MV-4-11 (cell line): Measurements from ENCODE around the gene PLD1.

Experiments
- DNase-seq: peaks from one replicate; lab custom pipeline; 2025; lab: John Stamatoyannopoulos, UW

PLD1 gene

DNA sequence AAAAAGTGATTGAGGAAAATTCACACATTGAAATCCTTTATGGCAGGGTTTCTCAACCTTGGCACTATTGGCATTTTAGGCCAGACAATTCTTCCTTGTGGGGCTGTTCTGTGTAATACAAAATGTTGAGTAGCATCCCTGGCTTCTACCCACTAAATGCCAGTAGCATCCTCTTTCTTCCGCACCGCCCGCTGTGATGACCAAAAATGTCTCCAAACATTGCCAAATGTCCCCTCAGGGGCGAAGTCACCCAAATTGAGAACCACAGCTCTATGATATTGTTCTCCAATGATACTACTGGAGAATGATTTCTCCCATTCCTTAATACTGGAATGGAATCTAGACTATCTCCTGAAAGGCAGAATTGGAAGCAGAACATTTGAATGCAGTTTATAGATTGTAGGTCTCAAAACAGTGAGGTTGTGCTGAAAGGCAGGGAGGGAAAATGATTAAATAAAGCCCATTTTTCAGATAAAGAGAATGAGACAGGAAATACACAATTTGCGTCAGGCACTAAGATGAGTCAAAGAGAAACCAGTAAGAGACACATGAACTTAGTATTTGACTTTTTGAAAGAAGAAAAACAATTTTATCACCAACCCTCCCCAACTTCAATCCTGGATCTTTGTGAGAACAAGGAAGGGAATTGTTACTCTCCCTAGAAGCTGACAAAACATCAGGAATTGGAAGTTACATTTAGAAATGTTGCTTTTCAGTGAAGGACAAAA lies 248.5 kb downstream of the PLD1 start:
- no peak for DNase-seq

DNA sequence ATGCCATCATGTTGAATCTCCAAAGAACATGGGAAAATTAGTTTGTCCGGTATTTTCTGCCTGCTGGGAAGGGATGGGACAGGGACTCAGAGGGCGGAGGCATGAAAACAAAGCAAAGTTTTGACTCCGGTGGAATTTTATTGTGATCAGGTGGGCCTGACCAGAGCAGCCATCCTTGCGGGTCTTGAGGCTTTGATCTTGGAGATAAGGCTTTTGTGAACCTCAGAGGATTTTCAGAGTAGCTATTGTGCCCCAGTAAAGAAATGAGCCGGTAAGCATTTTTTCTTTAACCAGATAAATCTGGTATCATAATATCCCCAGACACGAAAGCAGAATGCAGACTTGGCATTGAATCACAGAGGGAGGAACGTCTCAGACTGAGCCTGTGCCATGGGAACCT lies 250.7 kb downstream of the PLD1 start:
- DNase-seq = no peak

DNA sequence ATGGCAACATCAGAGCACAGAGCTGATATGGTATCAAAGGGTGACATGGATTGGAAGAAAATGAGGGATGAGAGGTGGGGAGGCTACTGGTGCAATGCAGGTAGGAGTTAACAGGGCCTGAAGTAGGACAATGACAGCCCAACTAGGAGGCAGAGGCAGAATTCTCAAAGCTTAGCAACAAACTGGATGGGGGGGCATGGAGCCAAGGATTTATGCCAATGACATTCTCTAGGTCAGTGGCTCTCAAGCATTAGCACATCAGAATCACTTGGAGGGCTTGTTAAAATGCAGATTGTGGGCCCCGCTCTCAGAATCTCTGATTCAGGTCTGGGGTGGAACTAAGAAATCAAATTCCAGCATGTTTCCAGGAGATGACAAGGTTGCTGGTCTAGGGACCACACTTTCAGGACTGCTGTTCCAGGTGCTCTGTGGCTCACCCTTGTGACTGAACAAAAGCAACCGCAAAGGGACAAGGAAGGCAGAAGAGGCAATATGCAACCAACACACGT lies 252.0 kb downstream of the PLD1 start:
- no peak for DNase-seq

DNA sequence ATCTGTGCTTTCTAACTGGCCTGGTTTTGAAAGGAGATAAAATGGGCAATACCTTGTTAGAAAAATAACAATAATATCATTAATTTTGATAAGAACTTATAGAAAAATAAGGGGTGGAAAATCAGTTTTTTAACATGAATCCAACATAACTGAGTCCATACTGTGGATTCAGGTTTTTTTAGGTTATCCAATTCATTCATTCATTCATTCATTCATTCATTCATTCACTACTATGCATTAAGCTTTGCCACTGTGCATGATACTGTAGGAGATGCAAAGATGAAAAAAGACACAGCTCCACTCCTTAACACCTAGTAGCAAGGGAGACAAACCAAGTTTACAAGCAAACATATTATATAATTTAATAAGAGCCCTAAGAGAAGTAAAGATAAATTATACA lies 253.1 kb downstream of the PLD1 start:
- DNase-seq = no peak

DNA sequence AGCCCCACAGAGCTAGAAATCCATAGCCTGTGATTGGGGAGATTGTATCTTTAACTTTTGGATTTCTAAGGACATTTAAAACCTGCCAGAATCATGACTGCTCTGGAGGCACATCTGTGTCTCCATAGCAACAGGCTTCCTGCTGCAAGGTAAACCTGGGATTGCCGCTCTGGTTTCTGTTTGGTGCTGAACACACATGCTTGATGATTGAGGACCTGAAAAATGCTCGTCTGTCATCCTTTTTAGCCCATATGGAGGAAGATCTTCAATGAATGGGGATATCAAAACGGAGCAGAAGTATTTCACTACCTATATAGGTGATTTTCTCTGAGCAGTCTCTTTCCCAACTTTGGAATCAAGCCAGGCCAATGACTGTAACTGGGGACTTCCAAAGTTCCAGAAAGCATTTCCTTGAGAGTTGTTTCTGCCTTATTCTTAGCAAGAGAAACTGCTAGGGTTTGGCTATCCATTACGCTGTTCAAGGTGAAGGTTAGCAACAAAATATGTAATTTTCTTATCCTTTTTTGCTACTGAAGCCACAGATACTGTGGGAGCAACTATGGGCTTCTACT lies 253.6 kb downstream of the PLD1 start:
- DNase-seq = no peak

DNA sequence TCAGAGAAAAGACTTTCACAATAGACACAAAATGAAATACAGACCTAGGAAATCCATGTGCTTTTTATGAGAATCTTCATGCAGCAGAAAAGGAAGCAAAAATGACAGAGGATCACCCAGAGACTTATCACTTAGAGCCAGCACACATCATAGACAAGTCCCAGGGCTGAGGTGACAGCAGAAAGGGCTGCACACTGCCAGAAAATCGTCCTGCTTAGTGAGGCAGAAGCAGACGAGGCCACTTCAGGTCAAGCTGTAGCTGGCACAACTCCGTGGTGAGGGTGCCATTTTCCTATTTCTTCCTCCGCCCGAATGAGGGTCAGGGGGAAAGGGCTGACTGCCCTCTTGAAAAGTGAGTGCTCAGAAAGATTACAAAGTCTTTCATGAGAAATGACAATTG lies 254.1 kb downstream of the PLD1 start:
- no peak for DNase-seq

DNA sequence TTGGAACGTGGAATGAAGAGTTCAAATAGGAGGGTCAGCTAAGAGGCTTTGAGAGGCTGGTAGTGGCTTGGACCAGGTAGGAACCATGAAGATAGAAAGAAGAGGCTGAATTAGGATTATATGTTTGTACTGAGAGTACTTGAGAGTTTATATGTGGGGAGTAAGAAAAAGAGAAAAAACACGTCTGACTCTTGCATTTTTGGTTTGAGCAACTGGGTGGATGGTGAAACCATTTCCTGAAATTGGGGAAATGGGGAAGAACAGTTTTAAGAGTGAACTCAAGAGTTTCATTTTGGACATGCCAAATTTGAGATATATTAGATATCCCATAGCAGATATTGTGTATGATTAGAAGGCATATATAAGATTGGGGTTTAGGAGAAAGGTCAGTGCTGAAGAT lies 257.2 kb downstream of the PLD1 start:
- peak; percentile 83 for DNase-seq

DNA sequence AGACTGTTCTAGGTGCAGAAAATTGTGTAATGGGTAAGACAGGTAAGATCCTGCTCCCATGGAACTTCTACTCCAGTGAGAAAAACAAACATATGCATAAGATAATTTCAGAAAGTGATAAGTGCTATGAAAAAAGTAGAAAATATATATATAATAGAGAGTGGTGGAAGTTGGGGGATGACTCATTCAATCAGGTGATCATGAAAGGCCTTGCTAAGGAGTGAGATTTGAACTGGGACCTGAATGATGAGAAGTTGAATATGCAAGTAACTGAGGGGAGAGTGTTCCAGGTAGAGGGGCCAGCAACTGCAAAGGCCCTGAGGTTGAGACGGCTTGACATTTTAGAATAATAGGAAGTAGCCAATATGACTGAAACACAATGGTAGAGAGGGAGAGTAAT lies 257.8 kb downstream of the PLD1 start:
- no peak for DNase-seq

DNA sequence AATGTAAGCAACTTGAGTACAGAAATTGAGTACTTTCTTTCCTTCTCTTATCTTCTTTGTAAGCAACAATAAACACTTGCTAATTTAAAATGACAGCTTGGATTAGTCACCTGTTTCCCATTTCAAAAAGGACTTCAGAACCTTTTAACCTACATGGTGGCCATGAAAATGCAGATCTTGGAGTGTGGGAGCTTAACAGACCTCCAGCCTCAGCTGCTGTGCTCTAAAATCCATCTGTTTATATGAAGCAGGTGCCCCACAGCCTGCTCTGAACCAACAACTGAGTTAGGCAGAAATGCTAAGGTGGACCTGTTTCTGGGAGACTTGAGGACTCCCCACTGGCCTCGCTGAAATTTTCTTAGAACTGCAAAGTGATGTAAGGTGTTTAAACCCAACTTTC lies 259.0 kb downstream of the PLD1 start:
- no peak for DNase-seq
